Left lung (tissue), 10 donors: ENCODE data around the gene HOXA3. TPM values are rescaled to one million over a fixed set of nuclear protein-coding genes. Genes with fewer than 3 reads are reported as not detected.

Experiments used
- ATAC-seq: fragments of 200-7000 bp; cut with Tn5 transposase; one replicate; pipeline ENCODE4 v1.9.1; 2020; ENCODE audit warnings: moderate library complexity
- DNase-seq, 4 donors: peaks; one replicate each; pipeline ENCODE4 v3.0.0-alpha.2; 2013 to 2020
- H3K27ac ChIP-seq, 2 donors: fragments of 200-600 bp; sonication (generic) in 1 of 2; one replicate each; pipeline versions ENCODE4 v1.5.0 to v1.8.0; 2020 to 2021
- H3K27me3 ChIP-seq, 2 donors: fragments of 200-600 bp; sonication (generic) in 1 of 2; one replicate each; pipeline versions ENCODE4 v1.5.0 to v1.8.0; 2020 to 2021
- H3K36me3 ChIP-seq, 2 donors: fragments of 200-600 bp; sonication (generic) in 1 of 2; one replicate each; pipeline versions ENCODE4 v1.5.0 to v1.8.0; 2020 to 2021
- H3K4me1 ChIP-seq, 2 donors: fragments of 200-600 bp; one replicate each; pipeline ENCODE4 v1.8.0; 2021
- H3K4me3 ChIP-seq, 2 donors: fragments of 200-600 bp; sonication (generic) in 1 of 2; one replicate each; pipeline versions ENCODE4 v1.5.0 to v1.8.0; 2020 to 2021; ENCODE audit warnings: mild to moderate bottlenecking in 1 of 2
- H3K9me3 ChIP-seq, 2 donors: fragments of 200-600 bp; sonication (generic) in 1 of 2; one replicate each; pipeline versions ENCODE4 v1.5.0 to v1.8.0; 2020 to 2021
- intact Hi-C, 2 donors: fragments of 100-400 bp; cut with DNase I; formaldehyde crosslinking; loops; one replicate each; pipeline versions ENCODE4 v1.11.2 to v1.14.2; 2022
- polyA plus RNA-seq, 6 donors: library from polyadenylated mRNA; unstranded; fragments of 120-200 nt; gene quantifications; one replicate each; pipeline ENCODE4 v1.2.1, GENCODE V29; 2013; ENCODE audit not compliant: insufficient read length in 6 of 6
- total RNA-seq, 2 donors: library from RNA; stranded (reverse); fragmentation: NEBNext Ultra II Directional; extraction: Animal tissue kit (Norgen Biotek cat#: 25700); gene quantifications; one replicate each; pipeline ENCODE4 v1.2.1, GENCODE V29; 2021
- TF ChIP-seq, protein P1 (sequence below), 2 donors: fragments of 200-600 bp; sonication (generic) in 1 of 2; IDR thresholded peaks; one replicate each; pipeline versions ENCODE4 v1.5.0 to v1.8.0; 2021; ENCODE audit warnings: antibody characterized with exemption in 2 of 2
- donor health status: DM: no; HTN: yes; CAD: no.
- donor health status: DM: no; HTN: no; CAD: no.

The HOXA3 gene
- total and polyA plus RNA-seq, 8 donors = 5.7 to 49.6 (median 39.6) TPM

GRCh38 chr7:27149842-27150567 lies 2.4 kb downstream of the HOXA3 start:
- Histone ChIP-seq H3K4me1 (peaks cover 0 to 50% of the 10 kb centered on the region in 2 donors), H3K36me3 (no peaks in the 10 kb centered on the region), H3K9me3 (no peaks in the 10 kb centered on the region), H3K27ac (peak overlapping the region; percentile 75 to 87), H3K27me3 (peaks cover 71 to 100% of the 10 kb centered on the region in 2 donors), H3K4me3 (peak overlapping the region; percentile 41 to 46)
- DNase-seq (no peak), ATAC-seq (no peak)
- intact Hi-C loops = no loop called here
- TF ChIP-seq, protein P1, sequence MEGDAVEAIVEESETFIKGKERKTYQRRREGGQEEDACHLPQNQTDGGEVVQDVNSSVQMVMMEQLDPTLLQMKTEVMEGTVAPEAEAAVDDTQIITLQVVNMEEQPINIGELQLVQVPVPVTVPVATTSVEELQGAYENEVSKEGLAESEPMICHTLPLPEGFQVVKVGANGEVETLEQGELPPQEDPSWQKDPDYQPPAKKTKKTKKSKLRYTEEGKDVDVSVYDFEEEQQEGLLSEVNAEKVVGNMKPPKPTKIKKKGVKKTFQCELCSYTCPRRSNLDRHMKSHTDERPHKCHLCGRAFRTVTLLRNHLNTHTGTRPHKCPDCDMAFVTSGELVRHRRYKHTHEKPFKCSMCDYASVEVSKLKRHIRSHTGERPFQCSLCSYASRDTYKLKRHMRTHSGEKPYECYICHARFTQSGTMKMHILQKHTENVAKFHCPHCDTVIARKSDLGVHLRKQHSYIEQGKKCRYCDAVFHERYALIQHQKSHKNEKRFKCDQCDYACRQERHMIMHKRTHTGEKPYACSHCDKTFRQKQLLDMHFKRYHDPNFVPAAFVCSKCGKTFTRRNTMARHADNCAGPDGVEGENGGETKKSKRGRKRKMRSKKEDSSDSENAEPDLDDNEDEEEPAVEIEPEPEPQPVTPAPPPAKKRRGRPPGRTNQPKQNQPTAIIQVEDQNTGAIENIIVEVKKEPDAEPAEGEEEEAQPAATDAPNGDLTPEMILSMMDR (IDR thresholded peaks at IDR 0.05) = no peak

DNA sequence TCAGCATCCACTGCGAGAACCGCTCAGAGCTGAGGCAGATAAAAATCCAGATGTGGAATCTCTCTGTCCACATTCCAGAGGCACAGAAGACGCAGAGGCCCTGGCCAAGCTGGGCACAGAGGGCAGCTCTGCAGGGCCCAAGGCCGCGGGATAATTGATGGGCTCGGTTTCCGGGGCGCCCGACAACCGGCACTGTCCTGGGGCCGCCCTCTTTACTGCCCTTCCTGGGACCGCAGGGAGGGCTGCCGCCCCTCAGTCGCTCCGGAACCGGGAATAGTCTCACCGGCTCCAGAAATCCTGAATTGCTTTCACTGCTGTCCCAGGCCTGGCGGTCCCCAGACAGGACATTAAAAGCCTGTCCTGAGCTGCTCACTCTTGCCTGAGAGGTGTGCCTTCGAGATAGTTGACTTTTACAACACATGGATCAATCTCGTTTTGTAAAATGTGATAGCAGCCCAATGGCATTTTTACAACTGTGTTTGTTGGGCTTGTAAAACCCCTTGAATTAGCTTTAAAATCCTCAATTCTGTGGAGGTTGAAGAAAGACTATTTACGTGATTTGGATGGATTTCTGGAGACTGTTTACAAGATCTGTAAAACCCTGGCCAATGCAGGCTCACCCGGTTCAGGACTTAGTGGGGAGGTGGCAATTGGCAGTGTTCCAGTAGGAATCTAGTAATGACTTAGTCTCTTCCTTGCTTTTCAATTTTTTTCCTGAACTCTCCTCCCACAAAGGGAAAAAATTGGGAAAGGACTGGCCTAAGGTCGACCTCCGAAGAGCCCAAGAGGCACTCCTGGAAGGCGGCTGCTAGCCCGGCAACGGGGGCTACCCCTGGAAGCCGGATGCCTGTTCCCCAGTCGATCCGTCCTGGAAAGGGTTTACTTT lies 3.4 kb downstream of the HOXA3 start:
- DNase-seq = peak in 2 of 4 donors; percentile 44 to 71
- Histone ChIP-seq H3K27me3 (peaks cover 71 to 100% of the 10 kb centered on the region in 2 donors), H3K9me3 (no peaks in the 10 kb centered on the region), H3K27ac (peak overlapping the region; percentile 75 to 87), H3K4me3 (peak overlapping the region; percentile 41 to 46), H3K4me1 (peaks cover 0 to 50% of the 10 kb centered on the region in 2 donors), H3K36me3 (no peaks in the 10 kb centered on the region)
- intact Hi-C loops = no loop called here
- TF ChIP-seq, protein P1 (IDR thresholded peaks at IDR 0.05) = no peak
- no peak for ATAC-seq

GRCh38 chr7:27148031-27148755 lies 4.2 kb downstream of the HOXA3 start:
- TF ChIP-seq, protein P1 (IDR thresholded peaks at IDR 0.05) = no peak
- ATAC-seq = no peak
- Histone ChIP-seq H3K27ac (peak overlapping the region; percentile 75 to 87), H3K27me3 (peaks cover 63 to 100% of the 10 kb centered on the region in 2 donors), H3K36me3 (no peaks in the 10 kb centered on the region), H3K4me1 (peaks cover 0 to 50% of the 10 kb centered on the region in 2 donors), H3K9me3 (no peaks in the 10 kb centered on the region), H3K4me3 (peak overlapping the region; percentile 19 to 41)
- peak in 2 of 4 donors; percentile 50 to 63 for DNase-seq
- intact Hi-C loops = no loop called here

DNA sequence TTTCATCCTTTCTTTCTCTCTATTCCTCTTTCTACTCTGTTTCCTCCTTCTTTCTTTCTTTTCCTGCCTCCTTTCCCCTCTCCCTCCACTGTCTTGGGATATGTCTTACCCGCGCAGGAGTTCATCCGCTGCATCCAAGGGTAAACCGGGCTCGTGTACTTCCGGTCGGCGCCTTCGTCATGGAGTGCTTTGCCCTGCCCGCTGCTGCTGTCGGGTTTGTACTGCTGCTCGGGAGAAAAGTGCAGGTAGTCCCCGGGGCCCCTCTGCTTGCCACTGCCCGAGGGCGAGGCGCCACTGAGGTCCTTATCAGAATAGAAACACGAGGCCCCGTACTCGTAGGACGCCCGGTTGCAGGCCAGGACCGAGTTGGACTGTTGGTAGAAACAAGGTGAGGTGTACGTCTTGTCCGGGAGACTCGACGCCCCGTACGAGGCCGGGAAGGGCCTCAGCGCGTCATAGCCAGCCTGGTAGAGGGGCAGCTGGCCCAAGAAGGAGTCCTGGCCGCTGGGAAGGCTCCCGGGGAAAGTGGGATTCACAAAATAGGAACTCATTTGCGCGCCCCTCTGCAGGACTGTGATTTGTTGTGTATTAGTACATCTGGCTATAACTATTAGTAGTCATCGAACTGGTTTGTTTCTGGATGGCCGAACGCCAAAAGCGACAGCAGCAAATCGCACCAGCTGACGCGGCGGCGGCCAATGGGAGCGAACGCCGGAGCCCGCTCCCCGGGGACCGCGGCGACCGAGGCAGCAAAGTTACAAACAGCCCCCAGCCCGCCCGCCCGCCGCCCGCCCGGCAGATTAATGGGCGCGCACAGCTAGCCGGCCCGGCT lies 5.0 kb downstream of the HOXA3 start, which contains the start of gene HOXA6:
Gene HOXA6 (minus strand): TSS at position 576 of the 832 bp plus-strand sequence. CDS start 25 bp downstream, at position 551.
- Histone ChIP-seq H3K4me3 (peak within 1 kb of the TSS; percentile 19 to 41), H3K36me3 (no peaks in the 10 kb centered on the region), H3K27me3 (peaks cover 55 to 100% of the 10 kb centered on the region in 2 donors), H3K27ac (peak within 1 kb of the TSS; percentile 75 to 87), H3K4me1 (peaks cover 0 to 50% of the 10 kb centered on the region in 2 donors), H3K9me3 (no peaks in the 10 kb centered on the region)
- TF ChIP-seq, protein P1 (IDR thresholded peaks at IDR 0.05) = no peak
- intact Hi-C loops = no loop called here
- ATAC-seq (no peak), DNase-seq (peak in 3 of 4 donors; percentile 46 to 82 (median 81))
